PFSK-1 (cell line): Measurements from ENCODE around the gene LRRTM1.

Experiments used
- FOXP2 ChIP-seq: optimal IDR thresholded peaks from 2 replicates; pipeline ENCODE3; 2011; ENCODE audit warnings: borderline replicate concordance, control low read depth, inconsistent platforms; ENCODE audit not compliant: insufficient read depth; ENCODE audit errors: extremely low read length, extremely low read depth
- POLR2AphosphoS5 ChIP-seq: IDR thresholded peaks from 2 replicates; pipeline ENCODE4 v1.6.1; 2012; ENCODE audit warnings: low read depth, mild to moderate bottlenecking, control low read depth, low read length, moderate library complexity
- SIN3A ChIP-seq: IDR thresholded peaks from 2 replicates; pipeline ENCODE4 v1.6.1; 2012; ENCODE audit warnings: mild to moderate bottlenecking, low read length, moderate library complexity, borderline replicate concordance; ENCODE audit not compliant: insufficient read depth
- TAF1 ChIP-seq: IDR thresholded peaks from 2 replicates; pipeline ENCODE4 v1.6.1; 2012; ENCODE audit warnings: low read length, control low read depth, borderline replicate concordance; ENCODE audit not compliant: insufficient read depth
- TF ChIP-seq, protein P1 (sequence below), 2 experiments: IDR thresholded peaks; 2 replicates each; pipeline versions ENCODE4 v1.6.1 to v1.8.0; 2011 to 2012; ENCODE audit warnings: low read depth in 2 of 2, low read length in 2 of 2, control low read depth in 1 of 2, inconsistent platforms in 1 of 2, mild to moderate bottlenecking in 1 of 2, moderate library complexity in 1 of 2; ENCODE audit not compliant: insufficient read depth in 1 of 2

The LRRTM1 gene

DNA sequence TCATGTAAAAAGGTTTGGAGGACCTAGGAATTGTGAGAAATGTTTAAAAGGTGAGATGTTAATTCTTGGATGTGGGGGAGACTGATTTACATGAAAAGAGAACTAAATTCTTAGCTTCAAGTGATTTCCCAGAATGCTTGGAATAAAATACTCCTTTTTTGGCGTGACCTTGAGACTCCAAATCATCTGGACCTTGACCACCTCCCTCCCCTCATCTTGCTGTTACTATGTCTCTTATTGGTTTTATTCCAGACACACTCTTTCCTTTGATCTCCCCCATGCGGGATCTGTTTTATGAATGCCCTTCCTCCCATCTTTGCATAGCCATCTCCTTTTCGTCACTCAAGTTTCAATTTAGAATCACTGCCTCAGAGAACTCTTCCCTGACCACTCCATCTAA, 20.0 kb upstream of the LRRTM1 start:
- TF ChIP-seq TAF1 = no peak
- no peak for TF ChIP-seq POLR2AphosphoS5
- no peak for TF ChIP-seq SIN3A
- TF ChIP-seq, protein P1, sequence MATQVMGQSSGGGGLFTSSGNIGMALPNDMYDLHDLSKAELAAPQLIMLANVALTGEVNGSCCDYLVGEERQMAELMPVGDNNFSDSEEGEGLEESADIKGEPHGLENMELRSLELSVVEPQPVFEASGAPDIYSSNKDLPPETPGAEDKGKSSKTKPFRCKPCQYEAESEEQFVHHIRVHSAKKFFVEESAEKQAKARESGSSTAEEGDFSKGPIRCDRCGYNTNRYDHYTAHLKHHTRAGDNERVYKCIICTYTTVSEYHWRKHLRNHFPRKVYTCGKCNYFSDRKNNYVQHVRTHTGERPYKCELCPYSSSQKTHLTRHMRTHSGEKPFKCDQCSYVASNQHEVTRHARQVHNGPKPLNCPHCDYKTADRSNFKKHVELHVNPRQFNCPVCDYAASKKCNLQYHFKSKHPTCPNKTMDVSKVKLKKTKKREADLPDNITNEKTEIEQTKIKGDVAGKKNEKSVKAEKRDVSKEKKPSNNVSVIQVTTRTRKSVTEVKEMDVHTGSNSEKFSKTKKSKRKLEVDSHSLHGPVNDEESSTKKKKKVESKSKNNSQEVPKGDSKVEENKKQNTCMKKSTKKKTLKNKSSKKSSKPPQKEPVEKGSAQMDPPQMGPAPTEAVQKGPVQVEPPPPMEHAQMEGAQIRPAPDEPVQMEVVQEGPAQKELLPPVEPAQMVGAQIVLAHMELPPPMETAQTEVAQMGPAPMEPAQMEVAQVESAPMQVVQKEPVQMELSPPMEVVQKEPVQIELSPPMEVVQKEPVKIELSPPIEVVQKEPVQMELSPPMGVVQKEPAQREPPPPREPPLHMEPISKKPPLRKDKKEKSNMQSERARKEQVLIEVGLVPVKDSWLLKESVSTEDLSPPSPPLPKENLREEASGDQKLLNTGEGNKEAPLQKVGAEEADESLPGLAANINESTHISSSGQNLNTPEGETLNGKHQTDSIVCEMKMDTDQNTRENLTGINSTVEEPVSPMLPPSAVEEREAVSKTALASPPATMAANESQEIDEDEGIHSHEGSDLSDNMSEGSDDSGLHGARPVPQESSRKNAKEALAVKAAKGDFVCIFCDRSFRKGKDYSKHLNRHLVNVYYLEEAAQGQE (IDR thresholded peaks at IDR 0.05; ENCODE audit: insufficient read depth in 1 of 2, low read depth in 2 of 2, low read length in 2 of 2) = no peak
- no peak for TF ChIP-seq FOXP2

DNA sequence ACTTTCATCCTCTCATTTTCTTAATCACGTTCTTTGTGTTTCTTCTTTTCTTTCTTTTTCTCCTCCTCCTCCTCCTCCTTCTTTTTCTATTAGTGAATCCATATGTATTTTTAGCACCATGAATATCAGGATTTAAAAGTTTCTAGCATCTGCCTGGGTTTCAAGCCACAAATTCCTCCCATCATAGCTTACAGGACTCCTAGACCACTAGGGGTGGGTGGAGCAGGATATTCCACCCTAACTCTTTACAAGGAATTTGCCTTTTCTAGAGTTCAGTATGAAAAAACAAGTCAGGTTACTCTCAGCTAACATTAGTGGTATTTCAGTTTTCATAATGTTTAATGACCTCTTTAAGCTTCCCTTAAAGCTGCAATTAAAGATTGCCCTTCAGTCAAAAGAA, 19.1 kb upstream of the LRRTM1 start:
- TF ChIP-seq POLR2AphosphoS5 (no peak), FOXP2 (no peak), SIN3A (no peak), TAF1 (no peak)
- TF ChIP-seq, protein P1 (IDR thresholded peaks at IDR 0.05; ENCODE audit: insufficient read depth in 1 of 2, low read depth in 2 of 2, low read length in 2 of 2) = no peak

DNA sequence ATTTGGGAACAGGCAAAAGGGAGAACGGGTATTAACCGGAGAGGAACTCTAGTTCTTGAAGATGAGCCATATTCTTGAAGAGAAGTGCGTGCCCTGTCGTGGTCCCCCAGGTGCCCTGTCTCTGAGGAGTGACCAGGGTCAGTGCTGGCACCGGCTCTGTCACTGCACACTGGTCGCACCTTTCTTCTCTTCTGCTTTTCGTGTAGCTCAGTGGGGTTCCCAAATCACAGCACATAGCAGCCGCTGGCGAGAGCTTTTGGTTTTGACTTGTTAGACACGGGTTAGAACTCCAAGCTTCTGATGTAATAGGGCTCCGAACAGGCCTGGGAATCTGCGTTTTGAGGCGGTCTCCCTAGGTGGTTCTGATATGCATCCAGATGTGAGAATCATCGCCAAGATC, 18.4 kb upstream of the LRRTM1 start:
- TF ChIP-seq TAF1 = no peak
- TF ChIP-seq, protein P1 (IDR thresholded peaks at IDR 0.05; ENCODE audit: insufficient read depth in 1 of 2, low read depth in 2 of 2, low read length in 2 of 2) = no peak
- TF ChIP-seq POLR2AphosphoS5 = no peak
- TF ChIP-seq FOXP2 = no peak
- TF ChIP-seq SIN3A = no peak

DNA sequence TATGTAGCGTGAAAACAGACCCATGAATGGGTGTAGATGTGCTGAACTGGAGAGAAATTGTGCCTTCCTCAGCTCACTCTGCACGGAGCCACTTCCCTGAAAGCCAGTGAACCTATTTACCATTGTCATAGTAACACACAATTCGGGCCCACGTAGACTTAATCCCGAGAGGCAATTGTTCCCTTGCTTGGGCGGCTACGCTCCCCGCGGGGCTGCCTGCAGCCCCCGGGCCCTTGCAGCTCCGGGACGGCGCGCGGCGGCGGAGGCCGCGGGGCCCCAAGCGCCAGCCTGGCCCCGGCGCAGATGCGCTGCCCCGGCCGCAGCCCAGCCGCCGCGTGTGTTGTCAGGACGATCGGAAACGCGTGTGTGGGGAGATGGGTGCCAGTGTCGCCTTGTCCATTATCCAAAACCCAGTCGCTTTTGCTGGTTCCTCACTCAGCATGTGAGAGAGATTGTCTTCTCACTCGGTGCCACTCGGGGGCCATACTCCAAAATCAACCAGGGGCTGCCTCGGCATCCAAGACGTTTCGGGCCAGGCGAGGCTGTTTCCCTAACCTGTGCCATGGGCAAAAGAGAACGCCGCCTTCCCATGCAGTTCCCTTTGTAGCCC, 17.9 kb upstream of the LRRTM1 start:
- no peak for TF ChIP-seq POLR2AphosphoS5
- TF ChIP-seq SIN3A = no peak
- TF ChIP-seq TAF1 = no peak
- TF ChIP-seq, protein P1 (IDR thresholded peaks at IDR 0.05; ENCODE audit: insufficient read depth in 1 of 2, low read depth in 2 of 2, low read length in 2 of 2) = no peak

DNA sequence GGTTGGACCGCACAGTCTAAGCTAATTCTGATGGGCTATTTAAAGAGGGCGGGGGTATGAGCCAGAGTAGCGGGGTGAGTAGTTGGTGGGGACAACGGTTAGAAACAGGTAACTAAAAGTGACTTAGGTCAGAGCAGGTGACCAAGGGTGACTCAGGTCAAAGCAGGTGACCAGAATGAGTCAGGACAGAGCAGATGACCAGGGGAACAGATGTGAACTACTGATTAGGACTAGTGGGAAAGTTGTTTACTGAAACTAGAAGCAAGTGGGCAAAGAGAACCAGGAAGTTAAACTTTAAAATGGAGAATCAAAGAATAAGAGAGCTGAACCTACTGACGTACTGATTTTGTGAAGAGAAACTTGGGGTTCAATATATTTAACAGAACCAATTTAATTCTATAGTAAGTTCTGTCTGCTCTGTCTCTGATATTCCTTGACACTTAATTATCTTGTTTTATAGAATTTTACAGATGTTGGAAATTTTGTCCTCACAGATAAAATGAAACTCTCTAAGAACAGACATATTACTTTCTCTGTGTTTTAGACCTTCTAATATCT, 7.8 kb upstream of the LRRTM1 start:
- TF ChIP-seq TAF1 = no peak
- TF ChIP-seq, protein P1 (IDR thresholded peaks at IDR 0.05; ENCODE audit: insufficient read depth in 1 of 2, low read depth in 2 of 2, low read length in 2 of 2) = no peak
- TF ChIP-seq FOXP2 = no peak
- no peak for TF ChIP-seq SIN3A
- no peak for TF ChIP-seq POLR2AphosphoS5
